ENCODE results near the gene STN1. TPM values are rescaled to one million over a fixed set of nuclear protein-coding genes. Genes with fewer than 3 reads are reported as not detected.

STN1 gene
- total RNA-seq, 1 experiment from 2014 or later, result 16.1 TPM

GRCh38 chr10:103854265-103854685 lies 63.7 kb downstream of the STN1 start:
- TF ChIP-seq CTCF (IDR thresholded peaks at IDR 0.05; ENCODE audit: insufficient read depth in 1 of 2, low read depth in 1 of 2, low read length in 1 of 2, severe bottlenecking in 1 of 2, unreplicated experiment in 1 of 2), result peak in 1 of 2 experiments; percentile 10
- peaks cover 11% of the 10 kb centered on the region for H3K4me1 ChIP-seq
- Mint-ChIP-seq H3K4me3 (ENCODE audit: unreplicated experiment) (peak overlapping the region; percentile 77), H3K4me1 (ENCODE audit: low read depth, unreplicated experiment) (peaks cover 10% of the 10 kb centered on the region), H3K27me3 (ENCODE audit: insufficient read depth, unreplicated experiment) (no peaks in the 10 kb centered on the region), H3K9me3 (ENCODE audit: unreplicated experiment) (no peaks in the 10 kb centered on the region), H3K36me3 (ENCODE audit: insufficient read depth, unreplicated experiment) (no peaks in the 10 kb centered on the region), H3K27ac (ENCODE audit: unreplicated experiment) (peak overlapping the region; percentile 34)
- H3K4me3 ChIP-seq (ENCODE audit: low read depth, low read length), result peak overlapping the region; percentile 51
- POLR2A ChIA-PET, result no interaction called here
- H3K9me3 ChIP-seq, result no peaks in the 10 kb centered on the region
- CTCF ChIA-PET, result interaction anchor here (0.7 to 2.5 kb wide), 8 partner anchors 17 to 146 kb away, joined by 3 to 8 read pairs (median 5); no protein-coding TSS in a partner anchor
- no TSS peak for BruUV-seq (replicated peaks)
- intact Hi-C loops (cut with micrococcal nuclease; ENCODE audit: unreplicated experiment), result loop anchor here (2.0 to 10.0 kb wide), 3 partner anchors 17 to 259 kb away; no protein-coding TSS in a partner anchor
- peaks cover 2% of the 10 kb centered on the region; the same call in 1 of the 2 replicates for H3K36me3 ChIP-seq (ENCODE audit: control insufficient read depth, insufficient read depth, low read length)
- DNase-seq, result peak in 1 of 2 experiments; percentile 33
- H3K27me3 ChIP-seq (replicated peaks; ENCODE audit: control insufficient read depth, insufficient read depth, low read length), result no peaks in the 10 kb centered on the region

- Histone ChIP-seq H3K4me1 (peaks cover 11% of the 10 kb centered on the region), H3K4me3 (ENCODE audit: low read depth, low read length) (peak overlapping the region; percentile 51), H3K36me3 (ENCODE audit: control insufficient read depth, insufficient read depth, low read length) (peaks cover 2% of the 10 kb centered on the region; the same call in 1 of the 2 replicates), H3K27me3 (replicated peaks; ENCODE audit: control insufficient read depth, insufficient read depth, low read length) (no peaks in the 10 kb centered on the region), H3K9me3 (no peaks in the 10 kb centered on the region)
- BruUV-seq (replicated peaks), result no TSS peak
- DNase-seq, result no peak
- TF ChIP-seq CTCF (IDR thresholded peaks at IDR 0.05; ENCODE audit: insufficient read depth in 1 of 2, low read depth in 1 of 2, low read length in 1 of 2, severe bottlenecking in 1 of 2, unreplicated experiment in 1 of 2), result no peak
- H3K4me3 Mint-ChIP-seq (ENCODE audit: unreplicated experiment), result peak overlapping the region; percentile 77
- no peaks in the 10 kb centered on the region for H3K36me3 Mint-ChIP-seq (ENCODE audit: insufficient read depth, unreplicated experiment)
- peak overlapping the region; percentile 34 for H3K27ac Mint-ChIP-seq (ENCODE audit: unreplicated experiment)
- ChIA-PET POLR2A (no interaction called here), CTCF (interaction anchor here (1.7 to 2.5 kb wide), 4 partner anchors 34 to 141 kb away, joined by 5 to 6 read pairs (median 6); no protein-coding TSS in a partner anchor)
- peaks cover 12% of the 10 kb centered on the region for H3K4me1 Mint-ChIP-seq (ENCODE audit: low read depth, unreplicated experiment)
- H3K27me3 Mint-ChIP-seq (ENCODE audit: insufficient read depth, unreplicated experiment), result no peaks in the 10 kb centered on the region
- intact Hi-C loops (cut with micrococcal nuclease; ENCODE audit: unreplicated experiment), result loop anchor here (2.0 to 10.0 kb wide), 3 partner anchors 17 to 259 kb away; no protein-coding TSS in a partner anchor
- H3K9me3 Mint-ChIP-seq (ENCODE audit: unreplicated experiment), result no peaks in the 10 kb centered on the region
These were observed 64.3 kb downstream of the STN1 start for GRCh38 chr10:103853428-103854264.

- H3K36me3 Mint-ChIP-seq (ENCODE audit: insufficient read depth, unreplicated experiment), result no peaks in the 10 kb centered on the region
- H3K9me3 Mint-ChIP-seq (ENCODE audit: unreplicated experiment), result no peaks in the 10 kb centered on the region
- peaks cover 11% of the 10 kb centered on the region for H3K4me1 ChIP-seq
- no peak overlapping the region for H3K4me3 ChIP-seq (ENCODE audit: low read depth, low read length)
- H3K27me3 ChIP-seq (replicated peaks; ENCODE audit: control insufficient read depth, insufficient read depth, low read length), result no peaks in the 10 kb centered on the region
- no peak for DNase-seq
- TSS peak; percentile 19 for BruUV-seq (replicated peaks)
- no peak overlapping the region for H3K27ac Mint-ChIP-seq (ENCODE audit: unreplicated experiment)
- peaks cover 2% of the 10 kb centered on the region; the same call in 1 of the 2 replicates for H3K36me3 ChIP-seq (ENCODE audit: control insufficient read depth, insufficient read depth, low read length)
- no peak overlapping the region for H3K4me3 Mint-ChIP-seq (ENCODE audit: unreplicated experiment)
- TF ChIP-seq CTCF (IDR thresholded peaks at IDR 0.05; ENCODE audit: insufficient read depth in 1 of 2, low read depth in 1 of 2, low read length in 1 of 2, severe bottlenecking in 1 of 2, unreplicated experiment in 1 of 2), result no peak
- CTCF ChIA-PET, result interaction anchor here (1.8 kb wide), 1 partner anchor 140 kb away, joined by 6 read pairs; no protein-coding TSS in a partner anchor
- intact Hi-C loops (cut with micrococcal nuclease; ENCODE audit: unreplicated experiment), result loop anchor here (10.0 kb wide), 1 partner anchor 258 kb away; no protein-coding TSS in a partner anchor
- peaks cover 16% of the 10 kb centered on the region for H3K4me1 Mint-ChIP-seq (ENCODE audit: low read depth, unreplicated experiment)
- H3K27me3 Mint-ChIP-seq (ENCODE audit: insufficient read depth, unreplicated experiment), result no peaks in the 10 kb centered on the region
- POLR2A ChIA-PET, result no interaction called here
- no peaks in the 10 kb centered on the region for H3K9me3 ChIP-seq
These were observed 65.1 kb downstream of the STN1 start for GRCh38 chr10:103852856-103853255.
